GM23338 (cell line): ENCODE measurements around the gene ACAD9. TPM values are rescaled to one million over a fixed set of nuclear protein-coding genes. Genes with fewer than 3 reads are reported as not detected.

Source experiments
- ATAC-seq: fragments of 200-7000 bp; cut with Tn5 transposase; 3 replicates; pipeline ENCODE4 v1.9.1; 2020
- DNase-seq: peaks from one replicate; pipeline ENCODE4 v3.0.0-alpha.2; 2015; ENCODE audit warnings: low spot score
- H2AFZ ChIP-seq: fragments of 200-600 bp; sonication (generic); 2 replicates; pipeline ENCODE4 v1.8.0; 2016; ENCODE audit warnings: antibody characterized with exemption, mild to moderate bottlenecking, moderate library complexity
- H3F3A ChIP-seq: fragments of 200-600 bp; sonication (generic); replicated peaks from 2 replicates; pipeline ENCODE4 v1.8.0; 2017; ENCODE audit warnings: antibody characterized with exemption, mixed run types, low read depth
- H3K27ac ChIP-seq: fragments of 200-600 bp; sonication (generic); 2 replicates; pipeline ENCODE4 v1.6.1; 2016; ENCODE audit warnings: low read depth
- H3K27me3 ChIP-seq: fragments of 200-600 bp; sonication (generic); 2 replicates; pipeline ENCODE4 v1.8.0; 2016; ENCODE audit warnings: mild to moderate bottlenecking, mixed run types, moderate library complexity; ENCODE audit not compliant: insufficient read depth
- H3K36me3 ChIP-seq: fragments of 200-600 bp; sonication (generic); 2 replicates; pipeline ENCODE4 v1.8.0; 2016; ENCODE audit warnings: mild to moderate bottlenecking; ENCODE audit not compliant: insufficient read depth
- H3K4me1 ChIP-seq: fragments of 200-600 bp; sonication (generic); 2 replicates; pipeline ENCODE4 v1.8.0; 2016; ENCODE audit warnings: mild to moderate bottlenecking, moderate library complexity; ENCODE audit not compliant: insufficient read depth
- H3K4me2 ChIP-seq: fragments of 200-600 bp; sonication (generic); 2 replicates; pipeline ENCODE4 v1.7.1; 2017; ENCODE audit warnings: mixed run types
- H3K4me3 ChIP-seq: fragments of 200-600 bp; sonication (generic); 2 replicates; pipeline ENCODE4 v1.6.1; 2016; ENCODE audit warnings: mixed run types
- H3K79me2 ChIP-seq: fragments of 200-600 bp; sonication (generic); replicated peaks from 2 replicates; pipeline ENCODE4 v1.8.0; 2017; ENCODE audit warnings: mild to moderate bottlenecking; ENCODE audit not compliant: insufficient read depth
- H3K9me2 ChIP-seq: fragments of 200-600 bp; sonication (generic); 2 replicates; pipeline ENCODE4 v1.8.0; 2017; ENCODE audit not compliant: insufficient read depth
- H4K20me1 ChIP-seq: fragments of 200-600 bp; sonication (generic); replicated peaks from 2 replicates; pipeline ENCODE4 v1.8.0; 2017; ENCODE audit warnings: mild to moderate bottlenecking; ENCODE audit not compliant: insufficient read depth
- H3K27ac Mint-ChIP-seq: 2 replicates; pipeline ENCODE4 v1.8.0; 2020; ENCODE audit warnings: inconsistent platforms, mild to moderate bottlenecking, moderate library complexity, mixed read lengths
- H3K27me3 Mint-ChIP-seq: 3 replicates; pipeline ENCODE4 v1.8.0; 2022; ENCODE audit warnings: low read depth, mild to moderate bottlenecking, moderate library complexity, mixed read lengths, inconsistent platforms; ENCODE audit not compliant: insufficient read depth, poor library complexity
- H3K36me3 Mint-ChIP-seq: 3 replicates; pipeline ENCODE4 v1.8.0; 2021; ENCODE audit warnings: low read depth, mild to moderate bottlenecking, inconsistent platforms, moderate library complexity, mixed read lengths
- H3K4me1 Mint-ChIP-seq: 3 replicates; pipeline ENCODE4 v1.8.0; 2020; ENCODE audit warnings: mild to moderate bottlenecking, inconsistent platforms, mixed read lengths
- H3K4me3 Mint-ChIP-seq: 3 replicates; pipeline ENCODE4 v1.8.0; 2021; ENCODE audit warnings: moderate library complexity, mild to moderate bottlenecking, inconsistent platforms, mixed read lengths
- H3K9me3 Mint-ChIP-seq: 3 replicates; pipeline ENCODE4 v1.8.0; 2020; ENCODE audit warnings: moderate library complexity, mild to moderate bottlenecking, inconsistent platforms, mixed read lengths
- CREB1 ChIP-seq: fragments of 250-450 bp; sonication (Bioruptor Pico); IDR thresholded peaks from 2 replicates; pipeline ENCODE4 v1.5.0; 2020; ENCODE audit warnings: low read depth, mild to moderate bottlenecking, moderate library complexity
- EZH2 ChIP-seq: fragments of 200-600 bp; sonication (generic); IDR thresholded peaks from one replicate; pipeline ENCODE4 v1.8.0; 2017; ENCODE audit warnings: antibody characterized with exemption, mild to moderate bottlenecking, low read depth; ENCODE audit not compliant: unreplicated experiment
- JUNB ChIP-seq: IDR thresholded peaks from one replicate; pipeline ENCODE4 v1.6.1; 2016; ENCODE audit warnings: antibody characterized with exemption; ENCODE audit not compliant: unreplicated experiment
- NANOG ChIP-seq: IDR thresholded peaks from 2 replicates; pipeline ENCODE4 v1.6.1; 2016; ENCODE audit warnings: antibody characterized with exemption, borderline replicate concordance
- STAT1 ChIP-seq: IDR thresholded peaks from one replicate; pipeline ENCODE4 v1.6.1; 2016; ENCODE audit warnings: antibody characterized with exemption; ENCODE audit not compliant: unreplicated experiment
- ZNF114 ChIP-seq: fragments of 250-450 bp; sonication (Bioruptor Pico); IDR thresholded peaks from 2 replicates; pipeline ENCODE4 v1.5.0; 2020; ENCODE audit warnings: mild to moderate bottlenecking, moderate library complexity
- ZNF331 ChIP-seq: fragments of 250-450 bp; sonication (Bioruptor Pico); IDR thresholded peaks from 2 replicates; pipeline ENCODE4 v1.5.0; 2020; ENCODE audit warnings: low read depth, mild to moderate bottlenecking, moderate library complexity
- polyA plus RNA-seq: library from polyadenylated mRNA; unstranded; fragments of >200 nt; fragmentation: Nextera tagmentation; extraction: Ambion mirVana; gene quantifications from 2 replicates; pipeline ENCODE4 v1.2.1, GENCODE V29; 2016
- total RNA-seq: library from RNA; depleted of rRNA; stranded (reverse); fragments of >200 nt; shearing (Covaris generic); gene quantifications from 2 replicates; pipeline ENCODE4 v1.2.3, GENCODE V29; 2014
- TF ChIP-seq, protein P1 (sequence below), 2 experiments: fragments of 200-600 bp in 1 of 2; sonication (generic) in 1 of 2; conservative IDR thresholded peaks; 2 replicates each; pipeline versions ENCODE4 v1.5.1 to v1.6.1; 2016 to 2017; ENCODE audit warnings: antibody characterized with exemption in 2 of 2, low read depth in 2 of 2, mild to moderate bottlenecking in 2 of 2, moderate library complexity in 1 of 2
- TF ChIP-seq, protein P2 (sequence below): fragments of 250-450 bp; sonication (Bioruptor Pico); IDR thresholded peaks from 2 replicates; pipeline ENCODE4 v1.5.0; 2020; ENCODE audit warnings: mild to moderate bottlenecking, moderate library complexity
- TF ChIP-seq, protein P3 (sequence below): IDR thresholded peaks from 2 replicates; pipeline ENCODE4 v1.6.1; 2016; ENCODE audit warnings: antibody characterized with exemption

ACAD9 gene
- total and polyA plus RNA-seq, 2 experiments from 2014 or later: 21.2 to 36.4 TPM

DNA sequence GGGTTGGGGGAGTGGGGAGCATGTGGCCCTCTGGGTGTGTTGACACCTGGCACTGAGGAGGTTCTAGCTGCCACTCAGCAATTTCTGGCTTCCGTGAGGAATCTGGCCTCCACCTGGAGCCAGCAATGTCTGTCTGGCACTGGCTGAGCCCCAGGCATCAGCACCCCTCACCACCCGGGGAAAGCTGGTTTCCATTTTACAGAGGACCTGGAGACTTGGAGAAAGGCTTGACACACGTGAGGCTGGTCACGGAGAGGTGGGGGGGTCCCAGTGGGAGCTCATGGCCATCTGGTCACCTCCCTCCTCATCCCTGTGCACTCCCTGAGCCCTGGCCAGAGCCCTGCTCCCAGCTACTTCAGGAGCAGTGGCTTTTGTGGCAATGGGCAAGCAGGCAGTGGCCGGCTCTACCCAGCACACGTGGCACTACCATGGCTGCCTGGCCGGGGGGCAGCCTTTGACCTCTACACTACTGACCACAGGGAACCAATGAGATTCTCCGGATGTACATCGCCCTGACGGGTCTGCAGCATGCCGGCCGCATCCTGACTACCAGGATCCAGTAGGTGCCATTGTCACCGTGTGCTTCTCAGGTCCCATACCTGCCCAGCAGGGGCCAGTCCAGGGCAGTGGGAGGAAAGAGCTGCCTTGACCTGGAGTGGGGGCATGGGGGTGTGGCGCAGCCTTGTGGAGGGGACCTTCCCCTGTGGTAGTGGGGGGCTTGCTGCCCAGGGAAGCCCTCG is 28.5 kb downstream of the ACAD9 start:
- no peak for DNase-seq
- Mint-ChIP-seq H3K36me3 (peaks cover 50% of the 10 kb centered on the region), H3K4me1 (no peaks in the 10 kb centered on the region), H3K9me3 (no peaks in the 10 kb centered on the region; the same call in 2 of the 3 replicates), H3K27me3 (peaks cover 6% of the 10 kb centered on the region), H3K27ac (no peak overlapping the region), H3K4me3 (no peak overlapping the region)
- Histone ChIP-seq H3K27me3 (no peaks in the 10 kb centered on the region), H3F3A (no peaks in the 10 kb centered on the region), H3K36me3 (peaks cover 16% of the 10 kb centered on the region; the same call in 1 of the 2 replicates), H2AFZ (no peak overlapping the region), H4K20me1 (no peaks in the 10 kb centered on the region), H3K4me2 (no peak overlapping the region), H3K4me3 (no peak overlapping the region), H3K9me2 (no peaks in the 10 kb centered on the region), H3K79me2 (no peaks in the 10 kb centered on the region), H3K27ac (no peak overlapping the region), H3K4me1 (no peaks in the 10 kb centered on the region)
- no peak for ATAC-seq
- TF ChIP-seq NANOG (no peak), EZH2 (no peak), STAT1 (no peak), JUNB (no peak), ZNF331 (no peak), ZNF114 (no peak)
- TF ChIP-seq, protein P1, sequence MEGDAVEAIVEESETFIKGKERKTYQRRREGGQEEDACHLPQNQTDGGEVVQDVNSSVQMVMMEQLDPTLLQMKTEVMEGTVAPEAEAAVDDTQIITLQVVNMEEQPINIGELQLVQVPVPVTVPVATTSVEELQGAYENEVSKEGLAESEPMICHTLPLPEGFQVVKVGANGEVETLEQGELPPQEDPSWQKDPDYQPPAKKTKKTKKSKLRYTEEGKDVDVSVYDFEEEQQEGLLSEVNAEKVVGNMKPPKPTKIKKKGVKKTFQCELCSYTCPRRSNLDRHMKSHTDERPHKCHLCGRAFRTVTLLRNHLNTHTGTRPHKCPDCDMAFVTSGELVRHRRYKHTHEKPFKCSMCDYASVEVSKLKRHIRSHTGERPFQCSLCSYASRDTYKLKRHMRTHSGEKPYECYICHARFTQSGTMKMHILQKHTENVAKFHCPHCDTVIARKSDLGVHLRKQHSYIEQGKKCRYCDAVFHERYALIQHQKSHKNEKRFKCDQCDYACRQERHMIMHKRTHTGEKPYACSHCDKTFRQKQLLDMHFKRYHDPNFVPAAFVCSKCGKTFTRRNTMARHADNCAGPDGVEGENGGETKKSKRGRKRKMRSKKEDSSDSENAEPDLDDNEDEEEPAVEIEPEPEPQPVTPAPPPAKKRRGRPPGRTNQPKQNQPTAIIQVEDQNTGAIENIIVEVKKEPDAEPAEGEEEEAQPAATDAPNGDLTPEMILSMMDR (conservative IDR thresholded peaks at IDR 0.05; ENCODE audit: low read depth in 2 of 2): no peak

DNA sequence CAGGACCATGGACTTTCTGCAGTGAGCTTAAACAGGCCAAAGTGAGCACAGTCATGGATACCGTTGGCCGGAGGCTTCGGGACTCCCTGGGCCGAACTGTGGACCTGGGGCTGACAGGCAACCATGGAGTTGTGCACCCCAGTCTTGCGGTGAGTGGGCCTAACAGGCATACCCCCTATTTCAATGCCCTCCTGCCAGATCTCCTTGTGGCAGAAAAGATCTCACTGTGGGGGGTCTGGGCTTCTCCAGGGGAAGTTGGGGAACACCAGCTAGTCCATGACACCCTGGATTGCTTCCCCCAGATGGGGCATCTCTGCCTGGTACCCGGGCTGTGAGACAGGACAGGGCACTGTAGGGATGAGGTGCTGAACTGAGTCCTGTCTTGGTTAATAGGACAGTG is 29.5 kb downstream of the ACAD9 start:
- no peak overlapping the region for H3K4me3 ChIP-seq
- no peak overlapping the region for H3K27ac ChIP-seq
- no peak overlapping the region for H2AFZ ChIP-seq
- H3K36me3 ChIP-seq: peaks cover 16% of the 10 kb centered on the region; the same call in 1 of the 2 replicates
- no peaks in the 10 kb centered on the region for H3K4me1 ChIP-seq
- no peaks in the 10 kb centered on the region for H3K79me2 ChIP-seq
- no peaks in the 10 kb centered on the region for H3K4me1 Mint-ChIP-seq
- no peaks in the 10 kb centered on the region for H4K20me1 ChIP-seq
- DNase-seq (no peak), ATAC-seq (no peak)
- H3F3A ChIP-seq: no peaks in the 10 kb centered on the region
- H3K9me3 Mint-ChIP-seq: no peaks in the 10 kb centered on the region; the same call in 2 of the 3 replicates
- H3K27me3 Mint-ChIP-seq: peaks cover 6% of the 10 kb centered on the region
- H3K27ac Mint-ChIP-seq: no peak overlapping the region
- no peaks in the 10 kb centered on the region for H3K9me2 ChIP-seq
- no peaks in the 10 kb centered on the region for H3K27me3 ChIP-seq
- H3K36me3 Mint-ChIP-seq: peaks cover 53% of the 10 kb centered on the region
- H3K4me3 Mint-ChIP-seq: no peak overlapping the region
- H3K4me2 ChIP-seq: no peak overlapping the region
- TF ChIP-seq ZNF331 (no peak), JUNB (no peak), CREB1 (CRISPR knock-in tag) (no peak), STAT1 (no peak)
- TF ChIP-seq, protein P2, sequence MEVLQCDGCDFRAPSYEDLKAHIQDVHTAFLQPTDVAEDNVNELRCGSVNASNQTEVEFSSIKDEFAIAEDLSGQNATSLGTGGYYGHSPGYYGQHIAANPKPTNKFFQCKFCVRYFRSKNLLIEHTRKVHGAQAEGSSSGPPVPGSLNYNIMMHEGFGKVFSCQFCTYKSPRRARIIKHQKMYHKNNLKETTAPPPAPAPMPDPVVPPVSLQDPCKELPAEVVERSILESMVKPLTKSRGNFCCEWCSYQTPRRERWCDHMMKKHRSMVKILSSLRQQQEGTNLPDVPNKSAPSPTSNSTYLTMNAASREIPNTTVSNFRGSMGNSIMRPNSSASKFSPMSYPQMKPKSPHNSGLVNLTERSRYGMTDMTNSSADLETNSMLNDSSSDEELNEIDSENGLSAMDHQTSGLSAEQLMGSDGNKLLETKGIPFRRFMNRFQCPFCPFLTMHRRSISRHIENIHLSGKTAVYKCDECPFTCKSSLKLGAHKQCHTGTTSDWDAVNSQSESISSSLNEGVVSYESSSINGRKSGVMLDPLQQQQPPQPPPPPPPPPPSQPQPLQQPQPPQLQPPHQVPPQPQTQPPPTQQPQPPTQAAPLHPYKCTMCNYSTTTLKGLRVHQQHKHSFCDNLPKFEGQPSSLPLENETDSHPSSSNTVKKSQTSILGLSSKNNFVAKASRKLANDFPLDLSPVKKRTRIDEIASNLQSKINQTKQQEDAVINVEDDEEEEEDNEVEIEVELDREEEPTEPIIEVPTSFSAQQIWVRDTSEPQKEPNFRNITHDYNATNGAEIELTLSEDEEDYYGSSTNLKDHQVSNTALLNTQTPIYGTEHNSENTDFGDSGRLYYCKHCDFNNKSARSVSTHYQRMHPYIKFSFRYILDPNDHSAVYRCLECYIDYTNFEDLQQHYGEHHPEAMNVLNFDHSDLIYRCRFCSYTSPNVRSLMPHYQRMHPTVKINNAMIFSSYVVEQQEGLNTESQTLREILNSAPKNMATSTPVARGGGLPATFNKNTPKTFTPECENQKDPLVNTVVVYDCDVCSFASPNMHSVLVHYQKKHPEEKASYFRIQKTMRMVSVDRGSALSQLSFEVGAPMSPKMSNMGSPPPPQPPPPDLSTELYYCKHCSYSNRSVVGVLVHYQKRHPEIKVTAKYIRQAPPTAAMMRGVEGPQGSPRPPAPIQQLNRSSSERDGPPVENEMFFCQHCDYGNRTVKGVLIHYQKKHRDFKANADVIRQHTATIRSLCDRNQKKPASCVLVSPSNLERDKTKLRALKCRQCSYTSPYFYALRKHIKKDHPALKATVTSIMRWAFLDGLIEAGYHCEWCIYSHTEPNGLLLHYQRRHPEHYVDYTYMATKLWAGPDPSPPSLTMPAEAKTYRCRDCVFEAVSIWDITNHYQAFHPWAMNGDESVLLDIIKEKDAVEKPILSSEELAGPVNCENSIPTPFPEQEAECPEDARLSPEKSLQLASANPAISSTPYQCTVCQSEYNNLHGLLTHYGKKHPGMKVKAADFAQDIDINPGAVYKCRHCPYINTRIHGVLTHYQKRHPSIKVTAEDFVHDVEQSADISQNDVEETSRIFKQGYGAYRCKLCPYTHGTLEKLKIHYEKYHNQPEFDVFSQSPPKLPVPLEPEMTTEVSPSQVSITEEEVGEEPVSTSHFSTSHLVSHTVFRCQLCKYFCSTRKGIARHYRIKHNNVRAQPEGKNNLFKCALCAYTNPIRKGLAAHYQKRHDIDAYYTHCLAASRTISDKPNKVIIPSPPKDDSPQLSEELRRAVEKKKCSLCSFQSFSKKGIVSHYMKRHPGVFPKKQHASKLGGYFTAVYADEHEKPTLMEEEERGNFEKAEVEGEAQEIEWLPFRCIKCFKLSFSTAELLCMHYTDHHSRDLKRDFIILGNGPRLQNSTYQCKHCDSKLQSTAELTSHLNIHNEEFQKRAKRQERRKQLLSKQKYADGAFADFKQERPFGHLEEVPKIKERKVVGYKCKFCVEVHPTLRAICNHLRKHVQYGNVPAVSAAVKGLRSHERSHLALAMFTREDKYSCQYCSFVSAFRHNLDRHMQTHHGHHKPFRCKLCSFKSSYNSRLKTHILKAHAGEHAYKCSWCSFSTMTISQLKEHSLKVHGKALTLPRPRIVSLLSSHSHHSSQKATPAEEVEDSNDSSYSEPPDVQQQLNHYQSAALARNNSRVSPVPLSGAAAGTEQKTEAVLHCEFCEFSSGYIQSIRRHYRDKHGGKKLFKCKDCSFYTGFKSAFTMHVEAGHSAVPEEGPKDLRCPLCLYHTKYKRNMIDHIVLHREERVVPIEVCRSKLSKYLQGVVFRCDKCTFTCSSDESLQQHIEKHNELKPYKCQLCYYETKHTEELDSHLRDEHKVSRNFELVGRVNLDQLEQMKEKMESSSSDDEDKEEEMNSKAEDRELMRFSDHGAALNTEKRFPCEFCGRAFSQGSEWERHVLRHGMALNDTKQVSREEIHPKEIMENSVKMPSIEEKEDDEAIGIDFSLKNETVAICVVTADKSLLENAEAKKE (CRISPR knock-in tag): no peak
- TF ChIP-seq, protein P3, sequence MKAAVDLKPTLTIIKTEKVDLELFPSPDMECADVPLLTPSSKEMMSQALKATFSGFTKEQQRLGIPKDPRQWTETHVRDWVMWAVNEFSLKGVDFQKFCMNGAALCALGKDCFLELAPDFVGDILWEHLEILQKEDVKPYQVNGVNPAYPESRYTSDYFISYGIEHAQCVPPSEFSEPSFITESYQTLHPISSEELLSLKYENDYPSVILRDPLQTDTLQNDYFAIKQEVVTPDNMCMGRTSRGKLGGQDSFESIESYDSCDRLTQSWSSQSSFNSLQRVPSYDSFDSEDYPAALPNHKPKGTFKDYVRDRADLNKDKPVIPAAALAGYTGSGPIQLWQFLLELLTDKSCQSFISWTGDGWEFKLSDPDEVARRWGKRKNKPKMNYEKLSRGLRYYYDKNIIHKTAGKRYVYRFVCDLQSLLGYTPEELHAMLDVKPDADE: no peak
